CD8-positive, alpha-beta memory T cell (primary cell): Measurements from ENCODE around the gene DOCK3. TPM values are rescaled to one million over a fixed set of nuclear protein-coding genes. Genes with fewer than 3 reads are reported as not detected.

Source experiments
- CTCF ChIA-PET: fragments of 350-600 bp; sonication (Branson Sonifier 250); formaldehyde crosslinking; loops from one replicate; lab custom pipeline; 2021; ENCODE audit warnings: antibody characterized with exemption; lab: Charles Lee
- POLR2A ChIA-PET: fragments of 350-600 bp; sonication (Branson Sonifier 250); formaldehyde crosslinking; loops from one replicate; lab custom pipeline; 2021; ENCODE audit warnings: antibody characterized with exemption; lab: Charles Lee
- DNase-seq, 5 donors: peaks; one replicate each; pipeline versions ENCODE4 v3.0.0 to v3.0.0-alpha.2; 2020 to 2022; ENCODE audit warnings: mixed read lengths in 1 of 5
- H3K27ac ChIP-seq: one replicate; pipeline ENCODE4 v1.7.0; 2013; ENCODE audit warnings: low read depth, mild to moderate bottlenecking, low read length, moderate library complexity
- H3K27me3 ChIP-seq: 2 replicates; pipeline ENCODE4 v1.7.0; 2013; ENCODE audit warnings: low read length, mild to moderate bottlenecking; ENCODE audit not compliant: insufficient read depth, poor library complexity, severe bottlenecking
- H3K36me3 ChIP-seq: 2 replicates; pipeline ENCODE4 v1.7.0; 2013; ENCODE audit warnings: mild to moderate bottlenecking, low read length, moderate library complexity; ENCODE audit not compliant: insufficient read depth
- H3K4me1 ChIP-seq: 2 replicates; pipeline ENCODE4 v1.7.0; 2013; ENCODE audit warnings: mild to moderate bottlenecking, low read length, moderate library complexity; ENCODE audit not compliant: insufficient read depth
- H3K4me3 ChIP-seq: 2 replicates; pipeline ENCODE4 v1.7.0; 2013; ENCODE audit warnings: mild to moderate bottlenecking, low read length
- H3K9me3 ChIP-seq: 2 replicates; pipeline ENCODE4 v1.7.0; 2013; ENCODE audit warnings: mild to moderate bottlenecking, low read length
- H3K27ac Mint-ChIP-seq, 8 donors: one replicate each; pipeline ENCODE4 v1.8.0; 2020 to 2021; ENCODE audit warnings: mixed read lengths in 8 of 8, mild to moderate bottlenecking in 6 of 8, inconsistent platforms in 3 of 8, moderate library complexity in 3 of 8
- H3K27me3 Mint-ChIP-seq, 2 donors: one replicate each; pipeline ENCODE4 v1.8.0; 2020 to 2021; ENCODE audit warnings: mixed read lengths in 2 of 2, mild to moderate bottlenecking in 1 of 2, moderate library complexity in 1 of 2
- H3K36me3 Mint-ChIP-seq, 3 donors: one replicate each; pipeline ENCODE4 v1.8.0; 2020 to 2021; ENCODE audit warnings: mixed read lengths in 3 of 3, inconsistent platforms in 1 of 3, mild to moderate bottlenecking in 1 of 3
- H3K4me1 Mint-ChIP-seq, 3 donors: one replicate each; pipeline ENCODE4 v1.8.0; 2020 to 2021; ENCODE audit warnings: mixed read lengths in 3 of 3, inconsistent platforms in 1 of 3, mild to moderate bottlenecking in 1 of 3
- H3K4me3 Mint-ChIP-seq, 7 donors: one replicate each; pipeline ENCODE4 v1.8.0; 2020 to 2021; ENCODE audit warnings: mixed read lengths in 7 of 7, mild to moderate bottlenecking in 6 of 7, moderate library complexity in 4 of 7, inconsistent platforms in 2 of 7
- H3K9me3 Mint-ChIP-seq, 5 donors: one replicate each; pipeline ENCODE4 v1.8.0; 2020 to 2022; ENCODE audit warnings: mixed read lengths in 5 of 5, mild to moderate bottlenecking in 3 of 5, moderate library complexity in 2 of 5, inconsistent platforms in 1 of 5
- polyA plus RNA-seq: library from polyadenylated mRNA; unstranded; fragments of 300-500 nt; fragmentation: Illumina TruSeq; gene quantifications from one replicate; pipeline ENCODE4 v1.2.3, GENCODE V29; 2021
- total RNA-seq, 2 experiments: library from RNA; stranded (reverse); gene quantifications; one replicate each; pipeline ENCODE4 v1.2.3, GENCODE V29; 2021

The DOCK3 gene
- total and polyA plus RNA-seq, 3 experiments from 2014 or later = 0.16 to 2.1 (median 2.0) TPM

DNA sequence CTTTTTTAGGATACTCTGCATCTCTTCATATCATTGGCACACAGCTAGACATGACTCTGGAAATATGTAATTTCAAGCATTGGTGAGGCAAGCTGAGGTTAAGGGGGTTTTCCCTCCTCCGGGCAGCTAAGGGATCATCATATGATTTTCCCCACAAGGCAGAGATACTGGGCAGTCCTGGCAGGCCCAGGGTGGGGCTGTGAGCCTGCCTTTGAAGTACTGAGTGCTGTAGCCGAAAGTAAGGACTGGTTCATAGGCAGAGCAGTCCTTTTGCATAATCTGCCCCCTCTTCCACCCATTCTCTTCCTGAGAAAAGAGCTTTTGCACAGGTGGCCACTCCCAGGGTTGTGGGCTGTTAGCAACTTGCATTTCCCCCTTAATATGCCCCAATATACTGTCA is 541.6 kb downstream of the DOCK3 start:
- Mint-ChIP-seq H3K27me3 (peaks cover 0 to 7% of the 10 kb centered on the region in 2 donors), H3K36me3 (peaks cover 4% of the 10 kb centered on the region in 3 donors), H3K9me3 (no peaks in the 10 kb centered on the region), H3K4me1 (no peaks in the 10 kb centered on the region), H3K27ac (peak overlapping the region in 1 of 8 donors; percentile 5), H3K4me3 (no peak overlapping the region)
- no peak overlapping the region for H3K4me3 ChIP-seq
- H3K4me1 ChIP-seq = no peaks in the 10 kb centered on the region
- no peaks in the 10 kb centered on the region for H3K9me3 ChIP-seq
- no peak for DNase-seq
- ChIA-PET CTCF (no interaction called here), POLR2A (no interaction called here)
- H3K27ac ChIP-seq = no peak overlapping the region
- H3K36me3 ChIP-seq = no peaks in the 10 kb centered on the region
- H3K27me3 ChIP-seq = no peaks in the 10 kb centered on the region

DNA sequence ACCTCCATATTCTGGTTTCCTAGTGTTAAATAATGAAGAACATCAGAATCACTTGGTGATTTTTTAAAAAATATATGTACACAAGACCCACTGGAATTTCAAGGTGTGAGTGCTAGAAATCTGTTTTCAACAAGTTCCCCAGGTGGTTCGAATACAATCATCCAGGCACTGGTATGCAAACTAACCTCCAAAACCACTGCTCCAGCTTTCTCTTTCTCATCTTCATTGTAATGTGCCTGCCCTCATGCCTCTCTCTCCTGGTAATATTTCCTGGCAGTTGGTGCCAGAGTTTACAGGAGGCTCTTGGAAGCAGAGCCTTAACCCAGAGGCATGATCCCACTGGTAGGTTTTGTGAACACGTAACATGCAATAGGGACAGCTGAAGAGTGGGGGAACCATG is 547.2 kb downstream of the DOCK3 start:
- ChIA-PET POLR2A (no interaction called here), CTCF (no interaction called here)
- Mint-ChIP-seq H3K4me3 (no peak overlapping the region), H3K9me3 (no peaks in the 10 kb centered on the region), H3K27ac (peak overlapping the region in 1 of 8 donors; percentile 68), H3K36me3 (peaks cover 0 to 2% (median 0%) of the 10 kb centered on the region in 3 donors), H3K4me1 (no peaks in the 10 kb centered on the region), H3K27me3 (peaks cover 0 to 2% of the 10 kb centered on the region in 2 donors)
- Histone ChIP-seq H3K9me3 (no peaks in the 10 kb centered on the region), H3K36me3 (no peaks in the 10 kb centered on the region), H3K27me3 (no peaks in the 10 kb centered on the region), H3K27ac (no peak overlapping the region), H3K4me1 (no peaks in the 10 kb centered on the region), H3K4me3 (no peak overlapping the region)
- DNase-seq = no peak

DNA sequence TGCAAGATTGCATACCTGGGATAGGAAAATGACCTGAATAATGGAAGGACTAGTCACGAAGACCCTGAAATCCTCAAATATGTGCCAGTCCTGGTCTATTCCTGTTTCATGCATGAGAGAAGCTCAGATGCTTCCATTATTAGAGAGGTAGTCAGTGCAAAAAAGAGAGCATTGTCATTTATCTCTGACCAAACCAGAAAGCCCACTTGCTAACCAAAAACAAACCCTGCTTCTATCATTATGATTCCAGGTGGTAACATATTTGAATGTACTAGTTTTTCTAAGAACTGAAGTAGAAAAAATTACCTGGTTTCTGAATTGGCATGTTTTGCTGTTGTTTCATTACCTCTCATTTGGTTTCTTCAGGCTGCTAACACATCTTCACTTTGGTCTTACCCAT is 549.6 kb downstream of the DOCK3 start:
- CTCF ChIA-PET = no interaction called here

DNA sequence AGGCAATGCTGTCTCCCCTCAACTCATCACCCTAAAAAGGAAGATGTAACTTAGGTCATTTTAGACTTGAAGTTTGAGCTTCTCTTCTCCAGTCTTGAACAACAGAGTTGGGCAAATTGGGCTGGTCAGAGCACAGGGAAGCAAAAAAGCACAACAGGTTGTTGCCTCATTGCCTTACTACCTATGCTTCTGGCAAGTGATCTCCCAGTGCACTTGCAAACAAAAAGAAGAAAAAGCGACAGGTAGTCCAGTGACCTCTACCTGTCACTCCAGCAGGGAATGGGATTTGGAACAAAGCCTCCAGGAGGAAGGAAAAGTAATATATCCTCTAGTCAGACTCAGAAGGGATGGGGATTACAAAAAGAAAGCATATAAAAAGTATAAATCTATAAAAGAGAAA is 550.1 kb downstream of the DOCK3 start:
- Mint-ChIP-seq H3K27me3 (peaks cover 0 to 5% of the 10 kb centered on the region in 2 donors), H3K4me3 (no peak overlapping the region), H3K36me3 (peaks cover 0 to 6% (median 3%) of the 10 kb centered on the region in 3 donors), H3K9me3 (no peaks in the 10 kb centered on the region), H3K4me1 (no peaks in the 10 kb centered on the region), H3K27ac (peak overlapping the region in 1 of 8 donors; percentile 43)
- H3K36me3 ChIP-seq = no peaks in the 10 kb centered on the region
- H3K27ac ChIP-seq = no peak overlapping the region
- H3K4me3 ChIP-seq = no peak overlapping the region
- no peaks in the 10 kb centered on the region for H3K4me1 ChIP-seq
- no peaks in the 10 kb centered on the region for H3K9me3 ChIP-seq
- ChIA-PET POLR2A (no interaction called here), CTCF (no interaction called here)
- no peak for DNase-seq
- H3K27me3 ChIP-seq = no peaks in the 10 kb centered on the region

More for the DNA sequence above, 549.6 kb downstream of the DOCK3 start:
- no peak overlapping the region for H3K4me3 Mint-ChIP-seq
- H3K4me1 Mint-ChIP-seq = no peaks in the 10 kb centered on the region
- Histone ChIP-seq H3K27me3 (no peaks in the 10 kb centered on the region), H3K4me3 (no peak overlapping the region), H3K9me3 (no peaks in the 10 kb centered on the region), H3K4me1 (no peaks in the 10 kb centered on the region), H3K36me3 (no peaks in the 10 kb centered on the region), H3K27ac (no peak overlapping the region)
- H3K36me3 Mint-ChIP-seq = peaks cover 0 to 6% (median 3%) of the 10 kb centered on the region in 3 donors
- H3K9me3 Mint-ChIP-seq = no peaks in the 10 kb centered on the region
- POLR2A ChIA-PET = no interaction called here
- DNase-seq = no peak
- H3K27me3 Mint-ChIP-seq = peaks cover 0 to 5% of the 10 kb centered on the region in 2 donors
- H3K27ac Mint-ChIP-seq = no peak overlapping the region

DNA sequence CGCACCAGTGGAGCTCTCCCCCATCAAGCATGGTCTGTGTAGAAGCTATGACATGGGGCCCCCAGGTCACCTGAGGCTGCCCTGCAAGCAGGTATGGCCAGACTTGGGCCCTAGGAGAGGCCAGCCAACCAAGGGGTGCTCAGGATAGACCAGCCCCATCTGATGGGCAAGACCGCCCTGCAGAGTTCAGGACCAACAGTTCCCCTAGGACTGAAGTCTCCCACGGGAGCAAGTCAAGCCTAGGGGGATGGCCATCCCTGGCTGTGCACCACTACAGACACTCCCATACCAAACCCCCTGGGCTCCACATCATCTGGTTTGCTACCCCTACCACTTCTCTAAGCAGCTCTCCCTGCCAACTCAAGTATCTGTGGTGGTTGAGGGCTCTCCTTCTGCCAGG is 568.2 kb downstream of the DOCK3 start:
- no peak overlapping the region for H3K27ac ChIP-seq
- ChIA-PET POLR2A (no interaction called here), CTCF (no interaction called here)
- peaks cover 0 to 4% of the 10 kb centered on the region in 2 donors for H3K27me3 Mint-ChIP-seq
- no peaks in the 10 kb centered on the region for H3K4me1 ChIP-seq
- peaks cover 0 to 3% (median 0%) of the 10 kb centered on the region in 5 donors for H3K9me3 Mint-ChIP-seq
- H3K27me3 ChIP-seq = no peaks in the 10 kb centered on the region
- no peak for DNase-seq
- H3K36me3 ChIP-seq = no peaks in the 10 kb centered on the region
- no peak overlapping the region for H3K4me3 ChIP-seq
- H3K36me3 Mint-ChIP-seq = peaks cover 0 to 19% (median 3%) of the 10 kb centered on the region in 3 donors
- no peaks in the 10 kb centered on the region for H3K9me3 ChIP-seq
- H3K4me3 Mint-ChIP-seq = no peak overlapping the region
- H3K4me1 Mint-ChIP-seq = no peaks in the 10 kb centered on the region
- H3K27ac Mint-ChIP-seq = no peak overlapping the region

DNA sequence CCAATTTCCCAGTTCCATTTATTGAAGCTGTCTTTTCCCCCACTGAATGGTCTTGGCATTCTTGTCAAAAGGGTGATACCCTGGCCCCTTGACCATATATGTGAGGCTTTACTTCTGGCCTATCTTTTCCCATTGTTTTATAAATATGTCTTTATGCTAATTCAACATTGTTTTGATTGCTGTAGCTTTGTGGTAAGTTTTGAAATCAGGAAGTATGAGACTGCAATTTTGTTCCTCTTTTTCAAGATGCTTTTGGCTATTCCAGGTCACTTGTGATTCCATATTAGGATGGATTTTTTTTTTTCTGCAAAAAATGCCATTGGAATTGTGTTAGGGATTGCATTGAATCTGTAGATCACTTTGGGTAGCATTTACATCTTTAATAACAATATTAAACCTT is 569.2 kb downstream of the DOCK3 start:
- Histone ChIP-seq H3K27ac (no peak overlapping the region), H3K27me3 (no peaks in the 10 kb centered on the region), H3K4me1 (no peaks in the 10 kb centered on the region), H3K36me3 (no peaks in the 10 kb centered on the region), H3K9me3 (no peaks in the 10 kb centered on the region), H3K4me3 (no peak overlapping the region)
- Mint-ChIP-seq H3K27ac (no peak overlapping the region), H3K4me3 (no peak overlapping the region), H3K36me3 (peaks cover 0 to 20% (median 3%) of the 10 kb centered on the region in 3 donors), H3K4me1 (no peaks in the 10 kb centered on the region), H3K27me3 (peaks cover 0 to 4% of the 10 kb centered on the region in 2 donors), H3K9me3 (peaks cover 0 to 3% (median 0%) of the 10 kb centered on the region in 5 donors)
- CTCF ChIA-PET = no interaction called here
- DNase-seq = no peak
- POLR2A ChIA-PET = no interaction called here

DNA sequence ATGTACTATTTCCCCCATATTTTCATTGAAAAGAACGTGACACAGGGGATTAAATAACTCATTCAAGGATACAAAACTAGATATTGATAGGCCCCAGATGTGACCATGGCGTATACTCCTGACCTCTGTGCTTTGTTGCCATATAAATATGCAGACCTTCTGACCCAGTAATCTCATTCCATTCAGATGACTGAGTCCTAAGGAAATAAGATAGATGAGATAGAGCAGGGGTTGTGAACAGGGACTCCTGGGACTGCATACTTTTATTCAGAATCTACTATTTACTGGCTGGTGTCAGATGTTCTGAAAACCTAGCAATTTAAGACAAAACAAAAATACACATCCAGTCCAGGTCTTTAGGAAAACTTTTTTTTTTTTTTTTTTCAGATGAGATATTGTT is 571.1 kb downstream of the DOCK3 start:
- Mint-ChIP-seq H3K4me3 (no peak overlapping the region), H3K27ac (no peak overlapping the region), H3K27me3 (peaks cover 0 to 4% of the 10 kb centered on the region in 2 donors), H3K9me3 (peaks cover 0 to 6% (median 0%) of the 10 kb centered on the region in 5 donors), H3K36me3 (peaks cover 0 to 9% (median 3%) of the 10 kb centered on the region in 3 donors), H3K4me1 (no peaks in the 10 kb centered on the region)
- no peaks in the 10 kb centered on the region for H3K36me3 ChIP-seq
- H3K9me3 ChIP-seq = no peaks in the 10 kb centered on the region
- no peaks in the 10 kb centered on the region for H3K4me1 ChIP-seq
- CTCF ChIA-PET = no interaction called here
- POLR2A ChIA-PET = no interaction called here
- no peak overlapping the region for H3K27ac ChIP-seq
- no peak overlapping the region for H3K4me3 ChIP-seq
- no peaks in the 10 kb centered on the region for H3K27me3 ChIP-seq
- no peak for DNase-seq

DNA sequence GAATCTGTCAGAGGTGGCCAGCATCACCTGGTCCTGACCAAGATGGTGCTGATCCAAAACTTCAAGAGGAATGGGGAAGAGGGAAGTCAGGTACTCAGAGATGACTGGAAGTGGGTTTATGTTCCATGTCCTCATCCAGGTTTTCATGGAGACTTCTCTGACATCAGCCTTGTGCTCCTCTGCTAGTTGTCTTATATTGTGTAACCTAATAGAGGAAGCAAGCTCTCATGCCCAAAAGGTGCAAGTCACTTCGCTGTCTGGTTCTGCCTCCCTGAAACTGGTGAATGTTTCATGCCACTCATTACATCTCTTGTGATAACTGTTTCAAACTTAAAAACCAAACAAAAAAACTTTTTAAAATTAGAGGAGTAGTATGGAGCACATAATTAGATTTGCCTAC is 583.1 kb downstream of the DOCK3 start:
- no peaks in the 10 kb centered on the region for H3K36me3 ChIP-seq
- peaks cover 0 to 3% (median 0%) of the 10 kb centered on the region in 3 donors for H3K36me3 Mint-ChIP-seq

More for the DNA sequence above, 583.1 kb downstream of the DOCK3 start:
- no peaks in the 10 kb centered on the region for H3K9me3 ChIP-seq
- Mint-ChIP-seq H3K27me3 (peaks cover 13 to 43% of the 10 kb centered on the region in 2 donors), H3K4me1 (no peaks in the 10 kb centered on the region), H3K4me3 (no peak overlapping the region), H3K9me3 (peaks cover 0 to 3% (median 0%) of the 10 kb centered on the region in 5 donors), H3K27ac (peak overlapping the region in 1 of 8 donors; percentile 22)
- H3K4me1 ChIP-seq = no peaks in the 10 kb centered on the region
- POLR2A ChIA-PET = no interaction called here
- no peak overlapping the region for H3K27ac ChIP-seq
- no peak overlapping the region for H3K4me3 ChIP-seq
- no peak for DNase-seq
- CTCF ChIA-PET = no interaction called here
- no peaks in the 10 kb centered on the region for H3K27me3 ChIP-seq
